Chondrocyte (in vitro differentiated cells): ENCODE results near the gene CAPN2. TPM values are rescaled to one million over a fixed set of nuclear protein-coding genes. Genes with fewer than 3 reads are reported as not detected.

ENCODE experiments used
- DNase-seq: peaks from one replicate; pipeline ENCODE4 v3.0.0; 2021; ENCODE audit warnings: mixed read lengths, low spot score
- H3K27ac Mint-ChIP-seq: one replicate; pipeline ENCODE4 v1.8.0; 2021; ENCODE audit warnings: mild to moderate bottlenecking, moderate library complexity, mixed read lengths; ENCODE audit not compliant: unreplicated experiment
- H3K27me3 Mint-ChIP-seq: 2 replicates; pipeline ENCODE4 v1.8.0; 2021; ENCODE audit warnings: low read depth, mixed read lengths
- H3K36me3 Mint-ChIP-seq: 2 replicates; pipeline ENCODE4 v1.8.0; 2021; ENCODE audit warnings: low read depth, mixed read lengths
- H3K4me1 Mint-ChIP-seq: 2 replicates; pipeline ENCODE4 v1.8.0; 2021; ENCODE audit warnings: low read depth, mild to moderate bottlenecking, mixed read lengths
- H3K4me3 Mint-ChIP-seq: one replicate; pipeline ENCODE4 v1.8.0; 2021; ENCODE audit warnings: mild to moderate bottlenecking, moderate library complexity, mixed read lengths; ENCODE audit not compliant: unreplicated experiment
- H3K9me3 Mint-ChIP-seq: 2 replicates; pipeline ENCODE4 v1.8.0; 2021; ENCODE audit warnings: low read depth, mixed read lengths
- CTCF ChIP-seq: fragments of 200-600 bp; sonication (generic); IDR thresholded peaks from 2 replicates; pipeline ENCODE4 v1.5.0; 2021; ENCODE audit warnings: antibody characterized with exemption, mild to moderate bottlenecking, moderate library complexity
- total RNA-seq: library from RNA; stranded (reverse); gene quantifications from 3 replicates; pipeline ENCODE4 v1.2.1, GENCODE V29; 2021

The CAPN2 gene
- total RNA-seq, 1 donor from 2014 or later, result 241 TPM

- Mint-ChIP-seq H3K27me3 (no peaks in the 10 kb centered on the region), H3K4me3 (no peak overlapping the region), H3K27ac (peak overlapping the region; percentile 79), H3K9me3 (no peaks in the 10 kb centered on the region), H3K4me1 (peaks cover 40% of the 10 kb centered on the region), H3K36me3 (no peaks in the 10 kb centered on the region)
- DNase-seq, result no peak
- TF ChIP-seq CTCF, result no peak
Observed at GRCh38 chr1:223695941-223696340, 16.4 kb upstream of the CAPN2 start.

GRCh38 chr1:223700388-223700918 is 11.9 kb upstream of the CAPN2 start:
- no peaks in the 10 kb centered on the region for H3K36me3 Mint-ChIP-seq
- H3K27ac Mint-ChIP-seq, result peak overlapping the region; percentile 99
- no peak for DNase-seq
- no peaks in the 10 kb centered on the region for H3K9me3 Mint-ChIP-seq
- no peaks in the 10 kb centered on the region for H3K27me3 Mint-ChIP-seq
- no peak for TF ChIP-seq CTCF
- H3K4me3 Mint-ChIP-seq, result peak overlapping the region; percentile 85
- H3K4me1 Mint-ChIP-seq, result peaks cover 79% of the 10 kb centered on the region

DNA sequence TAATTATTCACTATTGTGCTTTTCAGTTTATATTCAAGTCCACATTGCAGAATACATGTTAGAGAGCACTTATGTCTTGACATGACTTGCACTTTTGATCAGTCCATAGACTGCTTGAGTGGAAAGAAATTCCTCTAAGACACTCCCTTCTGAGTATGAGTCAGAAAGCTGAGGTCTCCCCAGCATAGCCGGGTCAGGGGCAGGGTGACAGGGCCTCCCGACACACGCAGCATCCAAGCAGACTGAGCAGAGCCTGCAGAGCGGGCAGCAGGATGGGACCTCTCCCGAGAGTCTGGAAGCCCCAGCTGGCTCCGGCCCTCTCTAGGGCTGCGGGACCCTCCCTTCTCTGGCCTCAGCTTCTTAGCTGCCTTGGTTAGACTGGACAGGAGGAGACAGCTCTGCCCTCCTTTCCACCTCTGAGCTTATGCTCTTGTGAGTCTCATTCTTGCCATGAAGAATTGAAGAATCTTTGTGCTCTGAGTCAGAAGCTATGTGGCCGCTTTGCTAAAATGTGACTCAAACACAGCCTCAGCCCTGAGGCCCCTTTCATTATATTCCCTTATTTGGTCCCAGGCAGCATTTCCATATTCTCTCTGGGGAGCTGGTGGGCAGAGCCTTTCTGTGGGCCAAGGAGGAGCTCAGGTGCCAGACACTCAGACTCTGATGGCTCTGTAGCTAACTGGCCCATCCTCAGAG is 11.2 kb upstream of the CAPN2 start:
- Mint-ChIP-seq H3K27ac (peak overlapping the region; percentile 99), H3K27me3 (no peaks in the 10 kb centered on the region), H3K4me3 (peak overlapping the region; percentile 85), H3K4me1 (peaks cover 79% of the 10 kb centered on the region), H3K36me3 (no peaks in the 10 kb centered on the region), H3K9me3 (no peaks in the 10 kb centered on the region)
- no peak for DNase-seq
- no peak for TF ChIP-seq CTCF

- peak overlapping the region; percentile 97 for H3K27ac Mint-ChIP-seq
- peak overlapping the region; percentile 77 for H3K4me3 Mint-ChIP-seq
- DNase-seq, result no peak
- no peaks in the 10 kb centered on the region for H3K36me3 Mint-ChIP-seq
- peaks cover 91% of the 10 kb centered on the region for H3K4me1 Mint-ChIP-seq
- H3K27me3 Mint-ChIP-seq, result no peaks in the 10 kb centered on the region
- H3K9me3 Mint-ChIP-seq, result no peaks in the 10 kb centered on the region
- TF ChIP-seq CTCF, result no peak
Observed at GRCh38 chr1:223702735-223703667, 9.3 kb upstream of the CAPN2 start.

DNA sequence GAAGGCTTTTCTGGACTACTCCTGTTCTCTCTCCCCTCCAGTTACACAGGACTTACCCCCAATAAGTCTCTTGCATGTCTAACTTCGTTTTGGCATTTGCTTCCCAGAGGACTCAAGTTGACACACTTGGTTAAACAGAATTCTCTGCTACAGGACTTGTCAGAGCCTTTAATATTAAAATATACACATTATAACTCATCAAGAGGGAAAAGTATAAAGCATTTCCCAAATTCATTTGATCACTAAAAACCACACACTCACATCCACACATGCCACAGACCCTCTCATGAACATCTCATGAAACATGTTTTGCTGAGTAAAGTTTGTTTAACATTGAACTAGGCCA is 8.7 kb upstream of the CAPN2 start:
- no peaks in the 10 kb centered on the region for H3K36me3 Mint-ChIP-seq
- no peaks in the 10 kb centered on the region for H3K9me3 Mint-ChIP-seq
- peak overlapping the region; percentile 97 for H3K27ac Mint-ChIP-seq
- no peak overlapping the region for H3K4me3 Mint-ChIP-seq
- H3K27me3 Mint-ChIP-seq, result no peaks in the 10 kb centered on the region
- H3K4me1 Mint-ChIP-seq, result peaks cover 91% of the 10 kb centered on the region
- no peak for TF ChIP-seq CTCF
- no peak for DNase-seq
